GM19023 (cell line): ENCODE results near the gene TP53I13.

Experiments
- ATAC-seq: cut with Tn5 transposase; IDR thresholded peaks from one replicate; pipeline ENCODE4 v1.9.1; 2021; ENCODE audit warnings: mild to moderate bottlenecking, moderate library complexity; ENCODE audit not compliant: unreplicated experiment

Gene TP53I13

GRCh38 chr17:29579866-29580771, 11.6 kb downstream of the TP53I13 start:
- ATAC-seq, result peak; percentile 75

GRCh38 chr17:29581583-29582253, 13.2 kb downstream of the TP53I13 start:
- ATAC-seq, result no peak

- ATAC-seq, result no peak
Measured at GRCh38 chr17:29582254-29582765, 13.8 kb downstream of the TP53I13 start.

GRCh38 chr17:29582772-29583171, 14.3 kb downstream of the TP53I13 start:
- ATAC-seq, result no peak

- ATAC-seq, result no peak
Measured at GRCh38 chr17:29583324-29584248, 15.1 kb downstream of the TP53I13 start.

- no peak for ATAC-seq
Measured at GRCh38 chr17:29584452-29585079, 16.1 kb downstream of the TP53I13 start.

- ATAC-seq, result no peak
Measured at GRCh38 chr17:29585080-29585751, 16.7 kb downstream of the TP53I13 start.

- no peak for ATAC-seq
Measured at GRCh38 chr17:29586676-29587469, 18.4 kb downstream of the TP53I13 start.

- no peak for ATAC-seq
Measured at GRCh38 chr17:29587591-29587990, 19.1 kb downstream of the TP53I13 start.

GRCh38 chr17:29588017-29588561, 19.6 kb downstream of the TP53I13 start:
- no peak for ATAC-seq

- peak; percentile 24 for ATAC-seq
Measured at GRCh38 chr17:29588562-29589411, 20.3 kb downstream of the TP53I13 start.

- ATAC-seq, result peak; percentile 58
Measured at GRCh38 chr17:29589524-29590410, 21.3 kb downstream of the TP53I13 start, which contains the start of gene GIT1. Gene GIT1 (minus strand): TSS chr17:29589648. CDS start chr17:29589378, 270 bp downstream.

- ATAC-seq, result no peak
Measured at GRCh38 chr17:29590411-29591145, 22.1 kb downstream of the TP53I13 start.

GRCh38 chr17:29591146-29591736, 22.7 kb downstream of the TP53I13 start:
- no peak for ATAC-seq

- no peak for ATAC-seq
Measured at GRCh38 chr17:29591737-29592608, 23.5 kb downstream of the TP53I13 start.
